MG63 (cell line): ENCODE results near the gene C1orf122. TPM values are rescaled to one million over a fixed set of nuclear protein-coding genes. Genes with fewer than 3 reads are reported as not detected.

Experiments
- DNase-seq: peaks from one replicate; pipeline ENCODE4 v3.0.0-alpha.2; 2020
- H3K27me3 ChIP-seq: fragments of 250-450 bp; sonication (Bioruptor Pico); 2 replicates; pipeline ENCODE4 v1.5.1; 2020; ENCODE audit warnings: mild to moderate bottlenecking, moderate library complexity
- H3K36me3 ChIP-seq: fragments of 250-450 bp; sonication (Bioruptor Pico); 2 replicates; pipeline ENCODE4 v1.5.1; 2020; ENCODE audit warnings: mild to moderate bottlenecking, moderate library complexity
- H3K4me3 ChIP-seq: fragments of 250-450 bp; sonication (Bioruptor Pico); 2 replicates; pipeline ENCODE4 v1.5.1; 2020; ENCODE audit warnings: mild to moderate bottlenecking, moderate library complexity
- H3K9me3 ChIP-seq: fragments of 250-450 bp; sonication (Bioruptor Pico); 2 replicates; pipeline ENCODE4 v1.5.1; 2020; ENCODE audit warnings: mild to moderate bottlenecking, moderate library complexity
- total RNA-seq: library from RNA; depleted of rRNA; stranded (reverse); fragments of >200 nt; shearing (Covaris generic); gene quantifications from 2 replicates; pipeline ENCODE4 v1.2.3, GENCODE V29; 2014; ENCODE audit warnings: low replicate concordance

The C1orf122 gene
- total RNA-seq, 1 experiment from 2014 or later, result 68.2 TPM

DNA sequence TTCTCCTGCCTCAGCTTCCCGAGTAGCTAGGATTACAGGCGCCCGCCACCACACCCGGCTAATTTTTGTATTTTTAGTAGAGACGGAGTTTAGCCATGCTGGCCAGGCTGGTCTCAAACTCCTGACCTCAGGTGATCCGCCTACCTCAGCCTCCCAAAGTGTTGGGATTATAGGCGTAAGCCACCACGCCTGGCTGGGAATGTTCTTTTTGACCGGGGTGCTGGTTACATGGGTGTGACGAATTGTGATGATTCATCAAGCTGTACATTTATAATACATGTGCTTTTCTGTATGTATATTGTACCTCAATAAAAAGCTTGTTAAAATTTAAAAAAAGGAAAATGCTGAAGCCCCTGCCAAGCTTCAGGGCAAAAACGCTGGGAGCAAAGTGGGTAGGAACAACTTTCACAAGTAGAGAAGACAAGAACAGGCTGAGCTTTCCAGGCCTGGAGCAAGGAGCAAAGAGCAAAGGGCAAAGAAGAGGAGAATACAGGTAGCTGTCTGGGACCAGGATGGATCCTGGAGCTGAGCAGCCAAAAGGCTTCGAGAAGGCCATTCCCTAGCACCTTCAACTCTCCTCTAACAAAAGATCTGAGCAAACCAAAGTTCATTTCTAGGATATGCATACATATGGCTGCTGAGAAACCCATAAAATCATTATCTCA lies 21.0 kb downstream of the C1orf122 start:
- no peaks in the 10 kb centered on the region for H3K27me3 ChIP-seq
- H3K9me3 ChIP-seq, result no peaks in the 10 kb centered on the region
- H3K4me3 ChIP-seq, result no peak overlapping the region
- H3K36me3 ChIP-seq, result peaks cover 56% of the 10 kb centered on the region
- no peak for DNase-seq

DNA sequence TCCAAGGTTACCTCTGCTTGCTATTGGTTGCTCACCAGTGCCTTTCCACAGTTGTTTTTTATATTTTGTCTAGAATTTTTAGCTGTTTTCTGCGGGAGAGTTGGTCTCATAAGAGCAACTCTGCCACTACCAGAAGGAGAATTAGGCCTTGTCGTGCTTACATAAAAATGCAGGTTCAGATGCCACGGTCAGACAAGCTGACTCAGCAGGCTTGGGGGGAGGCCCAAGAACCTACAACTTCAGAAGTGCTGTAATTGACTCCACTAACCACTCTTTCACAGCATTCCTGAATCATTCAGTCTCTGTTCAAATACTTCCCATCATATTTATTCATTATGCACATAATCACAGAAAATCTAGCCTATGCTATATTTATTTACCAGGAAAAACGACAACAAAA lies 23.5 kb downstream of the C1orf122 start:
- H3K36me3 ChIP-seq, result peaks cover 63% of the 10 kb centered on the region
- no peaks in the 10 kb centered on the region for H3K9me3 ChIP-seq
- H3K4me3 ChIP-seq, result no peak overlapping the region
- no peak for DNase-seq
- H3K27me3 ChIP-seq, result no peaks in the 10 kb centered on the region

DNA sequence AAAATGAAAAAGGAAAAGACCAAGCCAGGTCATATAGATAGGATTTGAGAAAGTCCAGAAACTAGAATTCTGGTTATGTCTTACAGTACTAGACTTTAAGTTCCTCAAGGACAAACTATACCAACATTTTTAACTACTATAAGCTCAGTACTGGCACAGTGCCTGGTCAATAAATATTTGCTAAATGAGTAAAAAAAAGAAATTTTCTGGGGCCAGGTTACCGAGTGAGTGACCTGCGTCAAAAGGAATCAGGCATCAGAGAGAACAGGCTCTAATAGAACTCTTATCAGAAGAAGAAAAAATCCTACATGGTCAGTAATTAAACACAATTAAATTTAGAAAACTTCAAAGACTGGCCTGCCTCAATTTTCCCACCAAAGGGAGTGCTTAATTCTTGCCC lies 24.2 kb downstream of the C1orf122 start:
- Histone ChIP-seq H3K4me3 (no peak overlapping the region), H3K36me3 (peaks cover 65% of the 10 kb centered on the region), H3K9me3 (no peaks in the 10 kb centered on the region), H3K27me3 (no peaks in the 10 kb centered on the region)
- no peak for DNase-seq

DNA sequence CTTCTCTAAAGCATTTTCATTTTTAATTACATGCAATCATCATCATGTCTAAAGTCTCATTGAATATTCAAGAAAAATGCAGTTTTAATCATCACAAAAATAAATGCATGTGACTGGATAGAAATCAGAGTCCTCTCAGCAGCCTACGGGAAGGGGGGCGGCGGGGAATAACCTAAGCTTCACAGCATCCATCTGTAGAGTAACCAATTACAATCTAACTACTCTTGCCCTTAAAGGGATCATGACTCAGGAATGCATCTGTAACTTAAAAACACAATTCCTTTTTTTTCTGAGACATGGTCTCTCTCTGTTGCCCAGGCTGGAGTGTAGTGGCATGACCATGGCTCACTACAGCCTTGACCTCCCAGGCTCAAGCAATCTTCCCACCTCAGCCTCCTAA lies 29.2 kb downstream of the C1orf122 start:
- no peaks in the 10 kb centered on the region for H3K27me3 ChIP-seq
- no peaks in the 10 kb centered on the region for H3K9me3 ChIP-seq
- DNase-seq, result no peak
- peaks cover 69% of the 10 kb centered on the region for H3K36me3 ChIP-seq
- H3K4me3 ChIP-seq, result no peak overlapping the region

GRCh38 chr1:37839676-37840075 lies 32.1 kb downstream of the C1orf122 start:
- Histone ChIP-seq H3K4me3 (no peak overlapping the region), H3K27me3 (no peaks in the 10 kb centered on the region), H3K9me3 (no peaks in the 10 kb centered on the region), H3K36me3 (peaks cover 57% of the 10 kb centered on the region)
- no peak for DNase-seq

DNA sequence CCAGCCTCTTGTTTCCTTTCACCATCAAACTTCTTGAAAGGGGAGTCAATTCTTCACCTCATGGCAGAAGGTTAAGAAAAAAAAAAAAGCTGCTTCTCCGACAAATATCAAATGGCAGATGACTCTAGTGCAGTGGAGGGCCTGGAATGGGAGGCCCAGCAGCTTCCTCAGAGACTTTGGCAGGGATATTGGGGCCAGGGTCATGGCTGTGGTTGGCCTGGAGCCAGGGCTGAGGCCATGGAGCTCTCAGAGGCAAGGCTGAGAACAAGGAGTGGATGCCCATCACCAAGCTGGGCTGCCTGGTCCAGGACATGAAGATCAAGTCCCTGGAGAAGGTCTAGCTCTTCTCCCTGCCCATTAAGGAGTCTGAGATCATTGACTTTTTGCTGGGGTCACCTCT lies 33.1 kb downstream of the C1orf122 start:
- Histone ChIP-seq H3K4me3 (no peak overlapping the region), H3K27me3 (no peaks in the 10 kb centered on the region), H3K36me3 (peaks cover 55% of the 10 kb centered on the region), H3K9me3 (no peaks in the 10 kb centered on the region)
- no peak for DNase-seq

DNA sequence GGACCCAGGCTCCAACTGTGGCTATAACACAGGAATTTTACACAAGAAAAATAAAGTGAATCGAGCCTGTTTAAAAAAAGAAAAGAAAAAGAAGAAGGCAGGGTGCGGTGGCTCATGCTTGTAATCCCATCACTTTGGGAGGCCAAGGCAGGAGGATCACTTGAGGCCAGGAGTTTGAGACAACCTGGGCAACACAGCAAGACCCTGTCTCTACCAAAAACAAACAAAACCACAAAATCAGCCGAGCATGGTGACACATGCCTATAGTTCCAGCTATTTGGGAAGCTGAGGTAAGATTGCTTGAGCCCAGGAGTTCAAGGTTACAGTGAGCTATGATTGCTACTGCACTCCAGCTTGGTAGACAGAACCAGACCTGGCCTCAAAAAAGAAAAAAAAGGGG lies 34.1 kb downstream of the C1orf122 start:
- no peak for DNase-seq
- Histone ChIP-seq H3K36me3 (peaks cover 55% of the 10 kb centered on the region), H3K4me3 (no peak overlapping the region), H3K9me3 (no peaks in the 10 kb centered on the region), H3K27me3 (no peaks in the 10 kb centered on the region)

DNA sequence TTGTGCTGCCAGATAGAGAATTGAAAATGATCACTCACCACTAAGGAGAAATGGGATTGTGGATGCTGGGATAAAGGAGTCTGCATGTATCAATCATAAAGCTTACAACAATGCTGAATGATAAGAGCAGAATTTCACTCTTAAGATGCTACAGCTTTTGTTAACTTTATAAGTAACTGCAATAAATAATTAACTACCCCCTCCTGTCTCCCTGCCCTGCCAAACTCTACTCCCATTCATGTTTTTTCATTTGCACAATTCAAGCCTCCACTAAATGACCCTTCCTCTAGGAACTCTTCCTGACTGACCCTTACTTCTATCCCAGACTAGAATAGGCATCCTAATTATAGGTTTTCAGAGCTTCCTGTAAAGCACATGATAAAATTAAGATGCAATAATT lies 36.9 kb downstream of the C1orf122 start:
- Histone ChIP-seq H3K9me3 (no peaks in the 10 kb centered on the region), H3K27me3 (no peaks in the 10 kb centered on the region), H3K4me3 (no peak overlapping the region), H3K36me3 (peaks cover 54% of the 10 kb centered on the region)
- DNase-seq, result no peak

DNA sequence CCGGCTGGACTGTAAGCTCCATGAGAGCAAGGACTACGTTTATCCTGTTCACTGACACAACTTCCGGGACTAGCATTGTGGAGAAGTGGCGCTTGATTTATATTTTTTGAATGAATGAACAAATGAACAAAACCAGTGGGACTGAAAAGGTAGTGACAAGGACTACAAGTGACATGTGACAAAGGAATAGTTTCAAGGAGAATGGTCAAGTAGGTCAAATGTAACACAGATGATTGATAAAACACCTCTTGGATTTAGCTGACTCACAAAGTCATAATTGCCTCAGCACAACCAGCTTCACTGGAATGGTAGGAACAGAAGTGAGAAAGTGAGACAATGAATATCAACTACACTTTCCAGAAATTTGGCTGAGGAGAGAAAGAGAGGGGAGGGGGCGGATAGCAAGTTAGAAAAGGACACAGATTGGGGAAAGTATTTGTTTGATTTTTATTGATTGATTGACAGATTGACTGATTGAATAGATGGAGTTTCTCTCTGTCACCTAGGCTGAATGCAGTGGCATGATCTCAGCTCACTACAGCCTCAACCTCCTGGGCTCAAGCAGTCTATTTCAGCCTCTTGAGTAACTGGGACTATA lies 37.6 kb downstream of the C1orf122 start:
- Histone ChIP-seq H3K27me3 (no peaks in the 10 kb centered on the region), H3K9me3 (no peaks in the 10 kb centered on the region), H3K36me3 (peaks cover 48% of the 10 kb centered on the region), H3K4me3 (no peak overlapping the region)
- no peak for DNase-seq

GRCh38 chr1:37845786-37846185 lies 38.2 kb downstream of the C1orf122 start:
- Histone ChIP-seq H3K9me3 (no peaks in the 10 kb centered on the region), H3K4me3 (no peak overlapping the region), H3K27me3 (no peaks in the 10 kb centered on the region), H3K36me3 (peaks cover 44% of the 10 kb centered on the region)
- DNase-seq, result no peak

DNA sequence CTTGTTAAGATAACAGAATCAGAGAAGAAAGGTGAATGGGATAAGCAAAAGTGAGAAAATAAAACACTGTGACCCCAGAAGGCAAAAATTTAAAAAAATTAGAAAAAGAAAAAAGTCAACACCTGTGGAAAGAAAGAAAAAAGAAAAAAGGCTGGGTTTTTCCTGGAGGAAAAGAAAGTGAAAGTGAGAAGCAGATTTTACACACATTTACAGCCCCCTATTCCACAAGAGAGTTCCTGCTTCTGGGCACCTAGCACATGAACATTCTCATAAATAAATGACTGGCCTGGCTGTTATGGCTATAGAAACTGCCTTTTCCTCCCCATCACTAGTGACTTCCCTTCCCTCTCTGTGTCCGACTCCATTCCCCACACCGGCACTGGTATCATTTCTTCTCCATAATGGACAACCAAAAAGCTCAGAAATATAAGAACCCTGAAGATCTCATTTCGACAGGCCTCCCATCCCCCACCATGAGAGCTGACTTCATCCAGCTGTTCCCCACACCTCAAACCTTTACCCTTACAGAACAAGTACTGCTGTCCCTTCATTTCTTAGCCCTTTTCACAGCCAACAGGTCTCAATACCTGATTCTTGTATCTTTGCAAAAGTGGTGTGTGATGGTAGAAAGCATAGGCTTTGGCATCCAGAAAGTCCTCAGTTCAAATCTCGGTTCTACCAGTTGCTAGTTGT lies 39.2 kb downstream of the C1orf122 start:
- Histone ChIP-seq H3K36me3 (peaks cover 47% of the 10 kb centered on the region), H3K27me3 (no peaks in the 10 kb centered on the region), H3K4me3 (no peak overlapping the region), H3K9me3 (no peaks in the 10 kb centered on the region)
- no peak for DNase-seq

DNA sequence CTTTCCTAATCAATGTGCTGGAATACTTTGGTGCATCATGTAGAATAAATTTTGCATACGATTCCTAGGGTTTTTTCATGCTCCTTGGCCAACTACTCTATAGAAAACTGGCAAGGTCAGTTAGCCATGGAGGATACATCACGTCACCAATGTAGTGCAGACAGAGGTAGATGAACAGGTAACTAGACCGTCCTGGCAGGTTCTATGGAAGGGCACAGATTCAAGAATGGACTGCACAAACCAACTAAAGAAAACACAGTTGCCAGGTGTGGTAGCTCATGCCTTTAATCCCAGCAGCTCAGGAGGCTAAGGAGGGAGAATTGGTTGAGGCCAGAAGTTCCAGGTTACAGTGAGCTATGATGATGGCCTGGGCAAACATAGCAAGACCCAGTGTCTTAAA lies 41.9 kb downstream of the C1orf122 start:
- peaks cover 55% of the 10 kb centered on the region for H3K36me3 ChIP-seq
- no peaks in the 10 kb centered on the region for H3K27me3 ChIP-seq
- no peaks in the 10 kb centered on the region for H3K9me3 ChIP-seq
- H3K4me3 ChIP-seq, result no peak overlapping the region
- no peak for DNase-seq

GRCh38 chr1:37850352-37850955 lies 42.9 kb downstream of the C1orf122 start:
- Histone ChIP-seq H3K27me3 (no peaks in the 10 kb centered on the region), H3K4me3 (no peak overlapping the region), H3K9me3 (no peaks in the 10 kb centered on the region), H3K36me3 (peaks cover 60% of the 10 kb centered on the region)
- no peak for DNase-seq

DNA sequence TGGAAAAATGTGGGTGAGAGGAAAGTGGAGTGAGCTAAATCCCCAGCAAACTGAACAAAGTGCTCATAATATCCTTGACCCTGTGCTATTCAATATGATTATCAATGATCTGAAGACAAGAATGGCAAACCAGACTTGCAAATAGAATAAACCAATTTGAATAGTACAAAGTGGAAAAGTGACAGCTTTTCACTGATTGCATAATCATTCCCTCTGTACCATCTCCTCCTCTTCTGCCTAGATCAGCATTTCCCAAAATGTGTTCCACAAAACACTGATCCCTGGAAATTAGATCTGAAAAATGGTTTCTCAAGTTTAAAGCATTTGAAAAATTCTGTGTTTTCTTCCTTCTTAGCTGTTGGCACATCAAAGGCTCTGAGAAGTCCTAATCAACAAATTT lies 43.7 kb downstream of the C1orf122 start:
- no peak for DNase-seq
- Histone ChIP-seq H3K9me3 (no peaks in the 10 kb centered on the region), H3K4me3 (no peak overlapping the region), H3K27me3 (no peaks in the 10 kb centered on the region), H3K36me3 (peaks cover 56% of the 10 kb centered on the region)

DNA sequence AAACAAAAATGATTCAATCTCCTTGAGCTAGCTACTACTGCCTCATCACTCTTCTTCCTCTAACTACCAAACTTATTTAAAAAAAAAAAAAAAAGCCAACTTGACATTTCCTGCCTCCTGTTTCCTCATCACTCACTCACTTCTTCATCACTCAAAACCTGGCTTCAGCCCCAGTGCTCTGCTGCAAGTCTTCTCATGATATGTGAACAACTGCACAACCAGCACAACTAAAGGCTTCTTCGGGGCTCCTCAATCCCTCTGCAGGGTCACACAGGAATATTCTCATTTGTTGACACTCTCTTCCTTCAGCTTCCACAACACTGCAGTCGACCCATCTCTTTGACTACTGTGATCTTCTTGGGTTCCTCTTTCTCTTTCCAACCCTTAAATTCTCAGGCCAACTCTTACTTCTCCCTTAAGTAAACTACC lies 44.2 kb downstream of the C1orf122 start:
- DNase-seq, result peak; percentile 29
- H3K9me3 ChIP-seq, result no peaks in the 10 kb centered on the region
- peaks cover 55% of the 10 kb centered on the region for H3K36me3 ChIP-seq
- no peak overlapping the region for H3K4me3 ChIP-seq
- H3K27me3 ChIP-seq, result no peaks in the 10 kb centered on the region

- Histone ChIP-seq H3K9me3 (no peaks in the 10 kb centered on the region), H3K36me3 (peaks cover 50% of the 10 kb centered on the region), H3K27me3 (no peaks in the 10 kb centered on the region), H3K4me3 (no peak overlapping the region)
- DNase-seq, result no peak
Observed at GRCh38 chr1:37853157-37853556, 45.6 kb downstream of the C1orf122 start.

DNA sequence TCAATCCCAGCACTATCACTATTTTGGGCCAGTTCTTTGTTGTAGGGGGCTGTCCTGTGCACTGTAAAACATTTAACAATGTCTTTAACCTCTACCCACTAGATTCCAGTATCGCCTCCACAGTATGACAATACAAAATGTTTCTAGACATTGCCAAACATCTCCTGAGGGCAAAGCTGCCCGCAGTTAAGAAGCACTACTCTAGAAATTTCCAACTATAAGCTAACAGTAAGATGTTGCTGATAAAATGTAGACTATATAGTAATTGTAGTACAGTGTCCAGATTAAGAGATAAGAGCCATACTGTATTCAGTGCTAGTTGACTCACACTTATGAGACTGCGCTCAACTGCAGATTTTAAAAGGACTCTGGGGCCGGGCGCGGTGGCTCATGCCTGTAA lies 46.8 kb downstream of the C1orf122 start:
- peaks cover 45% of the 10 kb centered on the region for H3K36me3 ChIP-seq
- H3K9me3 ChIP-seq, result no peaks in the 10 kb centered on the region
- no peak for DNase-seq
- no peaks in the 10 kb centered on the region for H3K27me3 ChIP-seq
- no peak overlapping the region for H3K4me3 ChIP-seq
